ENCODE results near the gene NAPB.

NAPB gene

GRCh38 chr20:23419657-23419994 lies 1.7 kb downstream of the NAPB start:
- Histone ChIP-seq H3K4me3 (ENCODE audit: low read depth, low read length) (peak overlapping the region; percentile 83), H3K27ac (peak overlapping the region; percentile 86), H3K36me3 (peaks cover 4% of the 10 kb centered on the region), H3K9me3 (ENCODE audit: severe bottlenecking) (no peaks in the 10 kb centered on the region), H3K27me3 (ENCODE audit: insufficient read depth, low read depth, severe bottlenecking) (no peaks in the 10 kb centered on the region)
- TF ChIP-seq CTCF (IDR thresholded peaks at IDR 0.05; ENCODE audit: low read depth, low read length) = no peak
- no peak for DNase-seq

GRCh38 chr20:23417861-23418260 lies 3.4 kb downstream of the NAPB start:
- no peak for DNase-seq
- no peaks in the 10 kb centered on the region for H3K9me3 ChIP-seq (ENCODE audit: severe bottlenecking)
- peak overlapping the region; percentile 21 for H3K4me3 ChIP-seq (ENCODE audit: low read depth, low read length)
- no peak for TF ChIP-seq CTCF (IDR thresholded peaks at IDR 0.05; ENCODE audit: low read depth, low read length)
- H3K36me3 ChIP-seq = peaks cover 7% of the 10 kb centered on the region
- no peaks in the 10 kb centered on the region for H3K27me3 ChIP-seq (ENCODE audit: insufficient read depth, low read depth, severe bottlenecking)
- peak overlapping the region; percentile 86 for H3K27ac ChIP-seq

- no peak for DNase-seq
- H3K4me3 ChIP-seq (ENCODE audit: low read depth, low read length) = no peak overlapping the region
- no peaks in the 10 kb centered on the region for H3K27me3 ChIP-seq (ENCODE audit: insufficient read depth, low read depth, severe bottlenecking)
- no peaks in the 10 kb centered on the region for H3K9me3 ChIP-seq (ENCODE audit: severe bottlenecking)
- peak overlapping the region; percentile 86 for H3K27ac ChIP-seq
- TF ChIP-seq CTCF (IDR thresholded peaks at IDR 0.05; ENCODE audit: low read depth, low read length) = no peak
- H3K36me3 ChIP-seq = peaks cover 10% of the 10 kb centered on the region
Observed at GRCh38 chr20:23415959-23416583, 5.2 kb downstream of the NAPB start.

- Histone ChIP-seq H3K27me3 (ENCODE audit: insufficient read depth, low read depth, severe bottlenecking) (no peaks in the 10 kb centered on the region), H3K27ac (peak overlapping the region; percentile 86), H3K9me3 (ENCODE audit: severe bottlenecking) (no peaks in the 10 kb centered on the region), H3K4me3 (ENCODE audit: low read depth, low read length) (no peak overlapping the region), H3K36me3 (peaks cover 10% of the 10 kb centered on the region)
- no peak for TF ChIP-seq CTCF (IDR thresholded peaks at IDR 0.05; ENCODE audit: low read depth, low read length)
- no peak for DNase-seq
Observed at GRCh38 chr20:23415555-23415954, 5.7 kb downstream of the NAPB start.

GRCh38 chr20:23414526-23415188 lies 6.6 kb downstream of the NAPB start:
- no peak for DNase-seq
- Histone ChIP-seq H3K36me3 (peaks cover 10% of the 10 kb centered on the region), H3K9me3 (ENCODE audit: severe bottlenecking) (no peaks in the 10 kb centered on the region), H3K27me3 (ENCODE audit: insufficient read depth, low read depth, severe bottlenecking) (no peaks in the 10 kb centered on the region), H3K4me3 (ENCODE audit: low read depth, low read length) (no peak overlapping the region), H3K27ac (no peak overlapping the region)
- no peak for TF ChIP-seq CTCF (IDR thresholded peaks at IDR 0.05; ENCODE audit: low read depth, low read length)
